ENCODE measurements around the gene VEGFD. TPM values are rescaled to one million over a fixed set of nuclear protein-coding genes. Genes with fewer than 3 reads are reported as not detected.
"Not testable (repeated sequence)": the region's sequence is repeated elsewhere in the genome, so short reads cannot be mapped to it uniquely, and the experiment has no call there.

The VEGFD gene
- total RNA-seq, 1 donor from 2014 or later: 0.17 TPM

GRCh38 chrX:15358533-15358932, 25.7 kb downstream of the VEGFD start:
- no peak for DNase-seq

- no peak for DNase-seq
Measured at GRCh38 chrX:15356444-15356843, 27.8 kb downstream of the VEGFD start.

- no peak for DNase-seq
Measured at GRCh38 chrX:15350329-15350996, 33.8 kb downstream of the VEGFD start.

GRCh38 chrX:15349046-15349445, 35.2 kb downstream of the VEGFD start:
- peak; percentile 77 for DNase-seq

- no peak for DNase-seq
Measured at GRCh38 chrX:15345976-15346375, 38.2 kb downstream of the VEGFD start.

- DNase-seq: no peak
Measured at GRCh38 chrX:15344106-15344505, 40.1 kb downstream of the VEGFD start.

- no peak for DNase-seq
Measured at GRCh38 chrX:15343075-15343476, 41.1 kb downstream of the VEGFD start.

- no peak for DNase-seq
Measured at GRCh38 chrX:15340867-15341266, 43.3 kb downstream of the VEGFD start.

- peak; percentile 59 for DNase-seq
Measured at GRCh38 chrX:15336023-15336413, 48.2 kb downstream of the VEGFD start.

GRCh38 chrX:15335135-15336022, 48.8 kb downstream of the VEGFD start, which contains the start of gene PIGA:
TSS of gene PIGA (minus strand) at chrX:15335523. CDS start at chrX:15331930, 3,593 bp downstream.
- DNase-seq: peak; percentile 97

- peak; percentile 20 for DNase-seq
Measured at GRCh38 chrX:15334561-15334960, 49.7 kb downstream of the VEGFD start.

- DNase-seq: no peak
Measured at GRCh38 chrX:15328821-15329220, 55.4 kb downstream of the VEGFD start.

- DNase-seq: no peak
Measured at GRCh38 chrX:15328131-15328530, 56.1 kb downstream of the VEGFD start.

- DNase-seq: no peak
Measured at GRCh38 chrX:15322472-15322871, 61.7 kb downstream of the VEGFD start.

GRCh38 chrX:15322072-15322471, 62.1 kb downstream of the VEGFD start:
- no peak for DNase-seq

- DNase-seq: no peak
Measured at GRCh38 chrX:15321447-15321846, 62.8 kb downstream of the VEGFD start.

GRCh38 chrX:15320297-15320696, 63.9 kb downstream of the VEGFD start:
- no peak for DNase-seq

GRCh38 chrX:15319075-15319474, 65.1 kb downstream of the VEGFD start:
- no peak for DNase-seq

- DNase-seq: no peak
Measured at GRCh38 chrX:15315509-15315908, 68.7 kb downstream of the VEGFD start, which contains the start of gene ASB11. TSS of gene ASB11 (minus strand) at chrX:15315640. CDS start at chrX:15315605, 35 bp downstream.

GRCh38 chrX:15314472-15314871, 69.7 kb downstream of the VEGFD start:
- no peak for DNase-seq

- no peak for DNase-seq
Measured at GRCh38 chrX:15311119-15311518, 73.1 kb downstream of the VEGFD start.

- DNase-seq: peak; percentile 88
Measured at GRCh38 chrX:15310117-15310516, 74.1 kb downstream of the VEGFD start.

GRCh38 chrX:15305899-15306298, 78.3 kb downstream of the VEGFD start:
- DNase-seq: not testable (repeated sequence)

- no peak for DNase-seq
Measured at GRCh38 chrX:15301924-15302323, 82.3 kb downstream of the VEGFD start.
